Left ventricle myocardium inferior (tissue), 1 donor: Measurements from ENCODE around the gene ANKRD24. TPM values are rescaled to one million over a fixed set of nuclear protein-coding genes. Genes with fewer than 3 reads are reported as not detected.
"Not testable (repeated sequence)": the region's sequence is repeated elsewhere in the genome, so short reads cannot be mapped to it uniquely, and the experiment has no call there.

ENCODE experiments used
- DNase-seq: peaks from one replicate; pipeline ENCODE4 v3.0.0-alpha.2; 2020
- H3K27ac ChIP-seq: fragments of 200-600 bp; replicated peaks from 2 replicates; pipeline ENCODE4 v1.8.0; 2021
- H3K27me3 ChIP-seq: fragments of 200-600 bp; 2 replicates; pipeline ENCODE4 v1.8.0; 2021; ENCODE audit warnings: low read depth
- H3K36me3 ChIP-seq: fragments of 200-600 bp; 2 replicates; pipeline ENCODE4 v1.8.0; 2021
- H3K4me1 ChIP-seq: fragments of 200-600 bp; 2 replicates; pipeline ENCODE4 v1.8.0; 2021
- H3K4me3 ChIP-seq: fragments of 200-600 bp; 2 replicates; pipeline ENCODE4 v1.8.0; 2021; ENCODE audit warnings: mild to moderate bottlenecking, moderate library complexity
- H3K9me3 ChIP-seq: fragments of 200-600 bp; replicated peaks from 2 replicates; pipeline ENCODE4 v1.8.0; 2021
- intact Hi-C: fragments of 100-400 bp; cut with micrococcal nuclease; formaldehyde crosslinking; loops from one replicate; pipeline ENCODE4 v1.11.0; 2022
- total RNA-seq: library from RNA; stranded (reverse); fragmentation: NEBNext Ultra II Directional; extraction: Animal tissue kit (Norgen Biotek cat#: 25700); gene quantifications from one replicate; pipeline ENCODE4 v1.2.1, GENCODE V29; 2021
- TF ChIP-seq, protein P1 (sequence below): fragments of 200-600 bp; IDR thresholded peaks from 2 replicates; pipeline ENCODE4 v1.8.0; 2021; ENCODE audit warnings: antibody characterized with exemption, mild to moderate bottlenecking, borderline replicate concordance
- donor health status: DM: no; HTN: yes; CAD: no; lungs with severe emphysema.

The ANKRD24 gene
- total RNA-seq, 1 donor from 2014 or later = 0.22 TPM

DNA sequence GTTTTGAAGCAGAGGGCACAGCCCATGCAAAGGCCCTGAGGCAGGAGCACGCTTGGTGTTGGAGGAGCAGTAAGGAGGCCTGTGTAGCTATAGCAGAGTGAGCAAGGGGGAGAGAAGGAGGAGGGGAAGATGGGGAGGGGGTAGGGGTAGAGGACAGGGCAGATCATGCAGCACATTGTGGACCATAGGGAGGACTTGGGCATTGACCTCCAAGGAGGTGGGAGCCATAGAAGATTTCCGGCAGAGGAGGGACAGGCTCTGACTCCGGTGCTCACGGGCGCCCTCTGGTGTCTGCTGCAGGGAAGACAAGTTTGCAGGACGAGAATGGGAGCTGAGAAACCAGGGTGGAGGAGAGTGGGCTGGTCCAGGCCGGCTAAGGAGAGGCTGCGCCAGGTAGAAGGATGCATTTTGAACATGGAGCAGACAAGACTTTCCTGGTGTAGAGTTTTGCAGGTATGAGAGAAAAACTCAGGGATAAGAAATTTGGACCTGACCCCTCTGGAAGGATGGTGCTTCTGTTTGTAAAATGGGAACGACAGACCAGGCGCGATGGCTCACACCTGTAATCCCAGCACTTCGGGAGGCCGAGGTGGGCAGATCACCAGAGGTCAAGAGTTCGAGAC lies 42.8 kb upstream of the ANKRD24 start:
- H3K9me3 ChIP-seq = no peaks in the 10 kb centered on the region
- no peaks in the 10 kb centered on the region for H3K4me1 ChIP-seq
- H3K36me3 ChIP-seq = no peaks in the 10 kb centered on the region
- H3K27me3 ChIP-seq = no peaks in the 10 kb centered on the region
- TF ChIP-seq, protein P1, sequence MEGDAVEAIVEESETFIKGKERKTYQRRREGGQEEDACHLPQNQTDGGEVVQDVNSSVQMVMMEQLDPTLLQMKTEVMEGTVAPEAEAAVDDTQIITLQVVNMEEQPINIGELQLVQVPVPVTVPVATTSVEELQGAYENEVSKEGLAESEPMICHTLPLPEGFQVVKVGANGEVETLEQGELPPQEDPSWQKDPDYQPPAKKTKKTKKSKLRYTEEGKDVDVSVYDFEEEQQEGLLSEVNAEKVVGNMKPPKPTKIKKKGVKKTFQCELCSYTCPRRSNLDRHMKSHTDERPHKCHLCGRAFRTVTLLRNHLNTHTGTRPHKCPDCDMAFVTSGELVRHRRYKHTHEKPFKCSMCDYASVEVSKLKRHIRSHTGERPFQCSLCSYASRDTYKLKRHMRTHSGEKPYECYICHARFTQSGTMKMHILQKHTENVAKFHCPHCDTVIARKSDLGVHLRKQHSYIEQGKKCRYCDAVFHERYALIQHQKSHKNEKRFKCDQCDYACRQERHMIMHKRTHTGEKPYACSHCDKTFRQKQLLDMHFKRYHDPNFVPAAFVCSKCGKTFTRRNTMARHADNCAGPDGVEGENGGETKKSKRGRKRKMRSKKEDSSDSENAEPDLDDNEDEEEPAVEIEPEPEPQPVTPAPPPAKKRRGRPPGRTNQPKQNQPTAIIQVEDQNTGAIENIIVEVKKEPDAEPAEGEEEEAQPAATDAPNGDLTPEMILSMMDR = peak; percentile 77
- H3K4me3 ChIP-seq = no peak overlapping the region
- H3K27ac ChIP-seq = no peak overlapping the region
- DNase-seq = peak; percentile 73
- intact Hi-C loops = loop anchor here (10.0 kb wide), 1 partner anchor 155 kb away; the partner anchor contains the start of gene EEF2

DNA sequence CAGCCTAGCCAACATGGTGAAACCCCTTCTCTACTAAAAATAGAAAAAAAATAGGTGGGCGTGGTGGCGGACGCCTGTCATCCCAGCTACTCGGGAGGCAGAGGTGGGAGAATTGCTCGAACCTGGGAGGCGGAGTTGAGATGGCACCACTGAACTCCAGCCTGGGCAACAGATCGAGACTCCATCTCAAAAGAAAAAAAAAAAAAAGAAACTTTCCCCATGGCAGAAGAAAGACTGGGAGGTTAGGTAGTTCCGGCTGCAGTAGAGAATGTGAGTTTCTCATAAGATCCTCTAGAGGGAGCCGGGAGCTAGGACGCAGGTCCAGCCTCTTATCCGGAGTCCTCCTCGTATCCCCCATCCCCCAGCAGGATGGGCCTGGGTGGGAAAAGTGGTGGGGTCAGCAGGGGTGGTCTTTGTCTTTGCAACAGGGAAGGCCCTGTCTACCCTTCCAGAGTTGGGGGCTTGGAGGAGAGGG lies 42.2 kb upstream of the ANKRD24 start:
- DNase-seq = no peak
- Histone ChIP-seq H3K4me3 (no peak overlapping the region), H3K36me3 (no peaks in the 10 kb centered on the region), H3K27me3 (no peaks in the 10 kb centered on the region), H3K4me1 (no peaks in the 10 kb centered on the region), H3K9me3 (no peaks in the 10 kb centered on the region), H3K27ac (no peak overlapping the region)
- TF ChIP-seq, protein P1 = peak; percentile 62
- intact Hi-C loops = no loop called here

DNA sequence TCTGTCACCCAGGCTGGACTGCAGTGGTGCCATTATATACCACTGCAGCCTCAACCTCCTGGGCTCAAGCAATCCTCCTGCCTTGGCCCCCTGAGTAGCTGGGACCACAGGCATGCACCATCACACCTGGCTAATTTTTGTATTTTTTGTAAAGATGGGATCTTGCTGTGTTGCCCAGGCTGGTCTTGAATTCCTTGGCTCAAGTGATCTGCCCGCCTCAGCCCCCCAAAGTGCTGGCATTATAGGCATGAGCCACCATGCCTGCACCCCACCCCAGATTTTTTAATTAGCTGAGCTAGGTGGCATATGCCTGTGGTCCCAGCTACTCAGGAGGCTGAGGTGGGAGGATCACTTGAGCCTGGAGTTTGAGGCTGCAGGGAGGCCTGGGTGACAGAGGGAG lies 39.6 kb upstream of the ANKRD24 start:
- peaks cover 25% of the 10 kb centered on the region for H3K27me3 ChIP-seq
- H3K9me3 ChIP-seq, H3K27ac ChIP-seq, intact Hi-C loops, H3K4me3 ChIP-seq, H3K36me3 ChIP-seq, H3K4me1 ChIP-seq, DNase-seq: not testable (repeated sequence)

DNA sequence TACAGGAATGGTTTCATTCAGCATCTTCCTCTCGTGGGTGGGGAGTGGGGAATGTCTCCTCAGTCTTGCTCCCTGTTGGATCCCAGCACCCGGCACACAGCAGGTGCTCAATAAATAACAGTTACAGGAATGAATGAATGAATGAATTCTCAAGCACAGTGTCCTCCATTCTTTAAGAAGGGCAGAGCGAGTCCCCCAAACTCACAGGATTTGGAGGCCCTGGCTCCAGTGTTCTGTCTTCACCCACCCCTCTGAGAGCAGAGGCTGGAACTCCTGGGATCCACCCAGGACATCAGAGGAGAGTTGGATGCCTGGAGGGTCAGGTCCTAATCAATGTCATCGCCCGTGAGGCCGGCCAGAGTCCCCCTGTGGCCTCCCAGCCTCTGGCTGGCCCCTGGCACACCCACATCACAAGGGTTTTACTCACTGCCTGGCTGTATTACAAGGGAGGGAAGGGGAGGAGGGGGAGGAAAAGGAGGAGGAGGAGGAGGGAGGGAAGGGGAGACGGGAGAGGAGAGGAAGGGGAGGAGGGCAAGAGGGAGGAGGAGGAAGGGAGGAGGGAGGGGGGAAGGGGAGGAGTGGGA lies 37.7 kb upstream of the ANKRD24 start:
- no peak for DNase-seq
- Histone ChIP-seq H3K27ac (no peak overlapping the region), H3K27me3 (peaks cover 43% of the 10 kb centered on the region), H3K9me3 (no peaks in the 10 kb centered on the region), H3K4me1 (peaks cover 4% of the 10 kb centered on the region), H3K36me3 (no peaks in the 10 kb centered on the region), H3K4me3 (no peak overlapping the region)
- TF ChIP-seq, protein P1 = no peak
- intact Hi-C loops = no loop called here

DNA sequence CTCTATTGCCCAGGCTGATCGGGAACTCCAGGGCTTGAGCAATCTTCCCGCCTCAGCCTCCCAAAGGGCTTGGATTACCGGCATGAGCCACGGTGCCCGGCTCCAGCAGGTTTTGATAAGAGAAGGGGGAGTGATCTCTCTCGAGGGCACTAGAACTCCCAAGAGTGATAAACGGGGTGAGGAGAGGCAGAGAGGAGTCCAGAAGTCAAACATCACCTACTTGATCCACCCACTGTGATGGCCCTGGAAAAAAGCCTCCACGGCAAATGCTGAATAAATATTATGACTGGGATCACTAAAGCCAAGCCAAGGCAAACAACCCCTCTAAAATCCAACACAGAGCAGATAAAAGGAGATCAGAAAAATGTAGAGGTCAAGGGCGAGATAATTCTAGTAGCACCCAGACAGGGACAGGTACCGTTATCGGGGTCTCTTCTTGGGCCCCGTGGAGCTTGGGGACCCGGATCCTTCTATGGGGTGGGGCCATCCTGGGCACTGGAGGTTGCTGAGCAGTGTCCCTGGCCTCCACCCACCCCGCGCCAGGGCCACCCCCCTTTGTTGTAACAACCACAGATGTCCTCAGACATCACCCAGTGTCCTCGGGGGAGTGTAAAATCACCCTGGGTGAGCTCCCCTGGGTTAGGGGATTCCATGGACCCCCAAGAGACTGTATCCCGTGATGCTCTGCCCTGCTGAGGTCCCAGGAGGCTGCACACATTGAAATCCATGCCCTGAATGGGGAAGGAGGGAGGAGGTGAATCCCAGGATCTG lies 32.8 kb upstream of the ANKRD24 start:
- Histone ChIP-seq H3K4me3 (no peak overlapping the region), H3K4me1 (peaks cover 4% of the 10 kb centered on the region), H3K27ac (no peak overlapping the region), H3K27me3 (peaks cover 91% of the 10 kb centered on the region), H3K36me3 (no peaks in the 10 kb centered on the region), H3K9me3 (no peaks in the 10 kb centered on the region)
- intact Hi-C loops = no loop called here
- TF ChIP-seq, protein P1 = no peak
- DNase-seq = no peak
